Measurements from ENCODE around the gene COPG1. TPM values are rescaled to one million over a fixed set of nuclear protein-coding genes. Genes with fewer than 3 reads are reported as not detected.

COPG1 gene
- total RNA-seq, 2 experiments from 2014 or later, result 128 to 132 TPM

- H3K4me1 Mint-ChIP-seq, result peaks cover 41% of the 10 kb centered on the region
- no peaks in the 10 kb centered on the region for H3K9me3 Mint-ChIP-seq
- peaks cover 8% of the 10 kb centered on the region for H3K36me3 Mint-ChIP-seq
- H3K4me3 Mint-ChIP-seq, result no peak overlapping the region
- no peaks in the 10 kb centered on the region for H3K27me3 Mint-ChIP-seq
- DNase-seq, result no peak
- H3K27ac Mint-ChIP-seq, result no peak overlapping the region
These were observed 62.7 kb downstream of the COPG1 start for GRCh38 chr3:129312021-129312639.

DNA sequence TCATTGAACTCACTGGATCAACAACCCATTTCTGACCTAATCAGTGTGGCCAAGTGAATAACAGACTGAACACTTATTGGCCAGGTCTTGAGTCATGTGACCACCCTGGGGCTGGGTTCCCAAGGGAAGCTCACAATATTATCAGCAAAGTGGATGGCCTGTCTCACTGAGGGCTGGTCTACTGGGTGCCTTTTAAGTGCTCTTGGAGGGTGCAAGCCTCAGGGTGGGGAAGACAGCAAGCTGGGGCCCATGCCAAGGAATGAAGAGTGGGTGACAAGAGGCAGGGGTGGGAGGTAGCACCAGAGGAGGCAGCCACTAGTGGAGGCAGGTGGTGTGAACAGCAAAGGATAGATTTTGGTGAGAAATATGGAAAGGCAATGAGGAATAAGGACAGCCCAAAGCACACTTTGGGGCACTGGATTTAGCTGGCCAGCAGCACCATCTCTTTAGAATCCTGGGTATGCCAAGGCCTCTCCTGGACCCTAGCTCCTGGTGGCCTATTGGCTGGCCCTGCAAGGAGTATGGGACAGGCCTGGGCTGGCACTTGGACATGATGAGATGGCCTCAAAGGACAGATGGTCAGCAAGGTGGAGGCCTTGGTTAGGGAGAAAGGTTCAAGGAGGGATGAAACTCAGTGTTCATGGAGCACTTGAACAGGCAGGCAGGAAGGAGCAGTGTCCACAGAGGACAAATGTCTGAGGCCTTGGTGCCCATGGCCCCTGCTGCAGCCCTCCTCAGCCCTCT is 63.4 kb downstream of the COPG1 start:
- no peak overlapping the region for H3K4me3 Mint-ChIP-seq
- no peak for DNase-seq
- peaks cover 42% of the 10 kb centered on the region for H3K4me1 Mint-ChIP-seq
- H3K9me3 Mint-ChIP-seq, result no peaks in the 10 kb centered on the region
- no peaks in the 10 kb centered on the region for H3K27me3 Mint-ChIP-seq
- H3K36me3 Mint-ChIP-seq, result peaks cover 6% of the 10 kb centered on the region
- peak overlapping the region; percentile 5 for H3K27ac Mint-ChIP-seq

DNA sequence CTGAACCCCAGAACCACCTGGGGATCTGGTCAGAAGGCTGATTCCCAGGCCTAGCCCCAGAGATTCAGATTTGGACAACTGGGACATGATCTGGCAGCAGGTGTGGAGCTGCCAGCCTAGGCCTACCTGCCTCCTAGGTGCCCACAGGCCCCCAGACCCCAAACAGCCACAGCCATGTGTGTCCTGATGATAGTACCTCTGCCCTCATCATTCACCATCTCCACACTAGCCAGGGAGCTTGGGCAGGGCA is 63.9 kb downstream of the COPG1 start:
- Mint-ChIP-seq H3K4me1 (peaks cover 42% of the 10 kb centered on the region), H3K27ac (peak overlapping the region; percentile 74), H3K27me3 (no peaks in the 10 kb centered on the region), H3K4me3 (peak overlapping the region; percentile 94), H3K36me3 (peaks cover 6% of the 10 kb centered on the region), H3K9me3 (no peaks in the 10 kb centered on the region)
- DNase-seq, result no peak

- Mint-ChIP-seq H3K27me3 (no peaks in the 10 kb centered on the region), H3K4me1 (peaks cover 37% of the 10 kb centered on the region), H3K9me3 (no peaks in the 10 kb centered on the region), H3K4me3 (peak overlapping the region; percentile 94), H3K27ac (peak overlapping the region; percentile 74), H3K36me3 (peaks cover 6% of the 10 kb centered on the region)
- peak; percentile 14 for DNase-seq
These were observed 64.4 kb downstream of the COPG1 start for GRCh38 chr3:129313665-129314385.

GRCh38 chr3:129314386-129315222 is 65.2 kb downstream of the COPG1 start:
- Mint-ChIP-seq H3K9me3 (no peaks in the 10 kb centered on the region), H3K36me3 (peaks cover 6% of the 10 kb centered on the region), H3K27me3 (no peaks in the 10 kb centered on the region), H3K4me3 (peak overlapping the region; percentile 94), H3K27ac (peak overlapping the region; percentile 81), H3K4me1 (peaks cover 36% of the 10 kb centered on the region)
- DNase-seq, result peak; percentile 77

DNA sequence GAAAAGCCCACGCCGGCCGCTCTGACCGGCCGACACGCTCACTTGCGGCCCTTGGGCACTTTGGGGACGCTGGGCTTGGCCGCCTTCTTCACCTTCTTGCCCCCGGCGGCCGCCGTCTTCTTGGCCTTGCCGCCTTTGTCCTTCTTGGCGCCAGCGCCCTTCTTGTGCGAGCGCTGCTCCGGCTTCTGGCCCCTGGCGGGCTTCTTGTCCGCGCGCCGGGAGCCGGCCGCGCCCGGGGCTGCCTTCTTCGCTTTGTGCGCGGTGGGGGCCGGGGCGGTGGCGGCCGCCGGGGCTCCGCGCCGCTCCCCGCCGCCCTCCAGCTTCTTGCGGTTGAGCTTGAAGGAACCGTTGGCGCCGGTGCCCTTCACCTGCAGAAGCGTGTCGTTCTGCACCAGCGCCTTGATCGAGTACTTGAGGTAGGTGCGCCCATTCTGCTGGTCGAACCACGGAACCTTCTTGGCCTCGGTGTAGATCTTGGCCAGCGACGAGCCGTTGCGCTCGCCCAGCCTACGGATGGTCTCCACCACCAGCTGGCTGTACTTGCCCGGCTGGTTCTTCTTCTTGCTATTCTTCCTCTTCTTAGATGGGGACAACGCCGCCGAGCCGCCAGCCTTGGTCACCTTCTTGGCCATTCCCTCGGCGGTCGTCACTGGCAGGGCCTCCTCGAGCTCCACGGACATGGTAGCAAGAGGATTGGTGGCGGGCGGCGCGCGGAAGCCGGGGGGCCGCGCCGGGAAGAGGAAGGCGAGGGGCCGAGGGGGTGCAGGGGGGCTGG is 66.0 kb downstream of the COPG1 start:
- Mint-ChIP-seq H3K27ac (peak overlapping the region; percentile 87), H3K27me3 (no peaks in the 10 kb centered on the region), H3K9me3 (no peaks in the 10 kb centered on the region), H3K36me3 (peaks cover 6% of the 10 kb centered on the region), H3K4me1 (peaks cover 33% of the 10 kb centered on the region), H3K4me3 (peak overlapping the region; percentile 94)
- DNase-seq, result peak; percentile 40

GRCh38 chr3:129315998-129316247 is 66.5 kb downstream of the COPG1 start:
- H3K4me1 Mint-ChIP-seq, result peaks cover 28% of the 10 kb centered on the region
- no peak for DNase-seq
- H3K36me3 Mint-ChIP-seq, result peaks cover 6% of the 10 kb centered on the region
- no peaks in the 10 kb centered on the region for H3K9me3 Mint-ChIP-seq
- no peaks in the 10 kb centered on the region for H3K27me3 Mint-ChIP-seq
- H3K27ac Mint-ChIP-seq, result peak overlapping the region; percentile 67
- peak overlapping the region; percentile 74 for H3K4me3 Mint-ChIP-seq

- Mint-ChIP-seq H3K27ac (peak overlapping the region; percentile 67), H3K9me3 (no peaks in the 10 kb centered on the region), H3K27me3 (no peaks in the 10 kb centered on the region)
These were observed 67.0 kb downstream of the COPG1 start for GRCh38 chr3:129316248-129317013.

GRCh38 chr3:129317014-129317771 is 67.8 kb downstream of the COPG1 start:
- H3K9me3 Mint-ChIP-seq, result no peaks in the 10 kb centered on the region
- peaks cover 6% of the 10 kb centered on the region for H3K36me3 Mint-ChIP-seq
- peaks cover 22% of the 10 kb centered on the region for H3K4me1 Mint-ChIP-seq
- no peak for DNase-seq
- no peak overlapping the region for H3K27ac Mint-ChIP-seq
- peak overlapping the region; percentile 52 for H3K4me3 Mint-ChIP-seq
- no peaks in the 10 kb centered on the region for H3K27me3 Mint-ChIP-seq

More at GRCh38 chr3:129316248-129317013, 67.0 kb downstream of the COPG1 start:
- Mint-ChIP-seq H3K4me3 (peak overlapping the region; percentile 74), H3K4me1 (peaks cover 27% of the 10 kb centered on the region), H3K36me3 (peaks cover 6% of the 10 kb centered on the region)
- peak; percentile 84 for DNase-seq

GRCh38 chr3:129317848-129318247 is 68.4 kb downstream of the COPG1 start:
- no peak for DNase-seq
- Mint-ChIP-seq H3K4me3 (no peak overlapping the region), H3K27ac (no peak overlapping the region), H3K27me3 (no peaks in the 10 kb centered on the region), H3K4me1 (peaks cover 17% of the 10 kb centered on the region), H3K9me3 (no peaks in the 10 kb centered on the region), H3K36me3 (peaks cover 6% of the 10 kb centered on the region)

DNA sequence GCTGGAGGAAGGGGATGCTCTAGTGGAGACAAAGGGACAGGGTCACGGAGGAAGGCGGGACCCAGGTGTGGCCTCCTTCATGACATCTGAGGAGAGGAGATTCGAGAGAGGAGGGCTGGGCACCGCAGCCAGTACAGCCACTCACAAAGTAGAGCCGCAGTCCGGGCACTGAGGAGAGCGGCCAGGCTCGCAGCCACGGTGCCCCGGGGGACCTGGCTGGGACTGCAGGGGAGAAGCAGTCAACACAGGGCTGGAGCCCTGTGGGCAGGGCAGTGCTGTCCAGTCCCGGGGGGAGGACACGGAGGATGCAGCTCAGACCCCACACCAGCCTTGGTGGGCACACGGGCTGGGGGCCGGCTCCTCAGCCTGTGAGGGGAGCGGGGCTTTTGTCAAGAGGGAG is 69.5 kb downstream of the COPG1 start:
- no peak overlapping the region for H3K4me3 Mint-ChIP-seq
- no peak overlapping the region for H3K27ac Mint-ChIP-seq
- no peak for DNase-seq

GRCh38 chr3:129320261-129320660 is 70.9 kb downstream of the COPG1 start:
- Mint-ChIP-seq H3K4me3 (no peak overlapping the region), H3K36me3 (peaks cover 2% of the 10 kb centered on the region), H3K27me3 (no peaks in the 10 kb centered on the region), H3K27ac (no peak overlapping the region), H3K9me3 (no peaks in the 10 kb centered on the region), H3K4me1 (peaks cover 3% of the 10 kb centered on the region)
- no peak for DNase-seq

More for the DNA sequence above, 69.5 kb downstream of the COPG1 start:
- Mint-ChIP-seq H3K9me3 (no peaks in the 10 kb centered on the region), H3K27me3 (no peaks in the 10 kb centered on the region), H3K4me1 (peaks cover 8% of the 10 kb centered on the region), H3K36me3 (peaks cover 5% of the 10 kb centered on the region)

- Mint-ChIP-seq H3K27me3 (no peaks in the 10 kb centered on the region), H3K27ac (no peak overlapping the region), H3K4me1 (peaks cover 3% of the 10 kb centered on the region), H3K9me3 (no peaks in the 10 kb centered on the region), H3K36me3 (no peaks in the 10 kb centered on the region), H3K4me3 (no peak overlapping the region)
- no peak for DNase-seq
These were observed 71.5 kb downstream of the COPG1 start for GRCh38 chr3:129320825-129321487.
